Tibial nerve (tissue), 3 donors: ENCODE data around the gene CHRDL2.

Source experiments
- POLR2A ChIP-seq, 2 donors: fragments of 450-650 bp; IDR thresholded peaks; one replicate each; pipeline ENCODE4 v1.6.1; 2017; ENCODE audit warnings: antibody characterized with exemption in 2 of 2, mild to moderate bottlenecking in 2 of 2, moderate library complexity in 2 of 2
- TF ChIP-seq, protein P1 (sequence below), 5 experiments: fragments of 200-600 bp in 3 of 5; fragments of 450-650 bp in 2 of 5; sonication (generic) in 3 of 5; IDR thresholded peaks; one replicate each; pipeline ENCODE4 v1.5.1; 2016 to 2019; ENCODE audit warnings: antibody characterized with exemption in 5 of 5, mild to moderate bottlenecking in 3 of 5, moderate library complexity in 2 of 5

- TF ChIP-seq, protein P1, sequence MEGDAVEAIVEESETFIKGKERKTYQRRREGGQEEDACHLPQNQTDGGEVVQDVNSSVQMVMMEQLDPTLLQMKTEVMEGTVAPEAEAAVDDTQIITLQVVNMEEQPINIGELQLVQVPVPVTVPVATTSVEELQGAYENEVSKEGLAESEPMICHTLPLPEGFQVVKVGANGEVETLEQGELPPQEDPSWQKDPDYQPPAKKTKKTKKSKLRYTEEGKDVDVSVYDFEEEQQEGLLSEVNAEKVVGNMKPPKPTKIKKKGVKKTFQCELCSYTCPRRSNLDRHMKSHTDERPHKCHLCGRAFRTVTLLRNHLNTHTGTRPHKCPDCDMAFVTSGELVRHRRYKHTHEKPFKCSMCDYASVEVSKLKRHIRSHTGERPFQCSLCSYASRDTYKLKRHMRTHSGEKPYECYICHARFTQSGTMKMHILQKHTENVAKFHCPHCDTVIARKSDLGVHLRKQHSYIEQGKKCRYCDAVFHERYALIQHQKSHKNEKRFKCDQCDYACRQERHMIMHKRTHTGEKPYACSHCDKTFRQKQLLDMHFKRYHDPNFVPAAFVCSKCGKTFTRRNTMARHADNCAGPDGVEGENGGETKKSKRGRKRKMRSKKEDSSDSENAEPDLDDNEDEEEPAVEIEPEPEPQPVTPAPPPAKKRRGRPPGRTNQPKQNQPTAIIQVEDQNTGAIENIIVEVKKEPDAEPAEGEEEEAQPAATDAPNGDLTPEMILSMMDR (IDR thresholded peaks at IDR 0.05): no peak
- TF ChIP-seq POLR2A (IDR thresholded peaks at IDR 0.05): no peak
Measured at GRCh38 chr11:74681686-74682651, 49.3 kb downstream of the CHRDL2 start.
